A673 (cell line): ENCODE data around the gene SH2B2.

Experiments
- CTCF ChIP-seq: fragments of 300-800, 200-600 bp; sonication (generic); conservative IDR thresholded peaks from 2 replicates; pipeline ENCODE4 v1.5.1; 2017; ENCODE audit warnings: low read depth, mild to moderate bottlenecking, antibody characterized with exemption, low read length, moderate library complexity, mixed read lengths
- EZH2 ChIP-seq: fragments of 200-600 bp; sonication (generic); IDR thresholded peaks from 2 replicates; pipeline ENCODE4 v1.6.1; 2017; ENCODE audit warnings: borderline replicate concordance, low read depth, mild to moderate bottlenecking, mixed read lengths, antibody characterized with exemption, low read length; ENCODE audit not compliant: poor library complexity, severe bottlenecking

GRCh38 chr7:102291056-102291915, 4.6 kb downstream of the SH2B2 start:
- TF ChIP-seq CTCF (no peak), EZH2 (no peak)
